ENCODE measurements around the gene FKBP4.

DNA sequence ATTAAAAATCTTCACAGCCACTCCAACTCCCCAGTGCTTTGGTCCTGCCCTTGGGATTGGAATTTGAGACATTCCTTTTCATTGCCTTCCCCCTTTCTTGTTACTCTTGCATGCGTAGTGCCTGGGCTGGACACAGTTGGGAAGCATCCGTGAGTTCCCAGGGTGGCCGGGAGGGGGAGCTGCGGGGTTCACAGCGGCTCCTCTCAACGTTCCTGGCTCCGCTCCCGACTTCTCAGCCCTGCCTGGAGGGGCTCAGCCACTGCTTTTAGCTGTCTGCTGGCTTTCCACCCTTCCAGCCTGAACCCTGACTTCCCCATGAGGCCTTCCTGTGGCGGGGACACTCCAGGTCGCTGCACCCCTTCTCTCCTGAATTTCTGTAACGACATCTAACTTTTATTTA, 58.9 kb downstream of the FKBP4 start:
- TF ChIP-seq, protein P1, sequence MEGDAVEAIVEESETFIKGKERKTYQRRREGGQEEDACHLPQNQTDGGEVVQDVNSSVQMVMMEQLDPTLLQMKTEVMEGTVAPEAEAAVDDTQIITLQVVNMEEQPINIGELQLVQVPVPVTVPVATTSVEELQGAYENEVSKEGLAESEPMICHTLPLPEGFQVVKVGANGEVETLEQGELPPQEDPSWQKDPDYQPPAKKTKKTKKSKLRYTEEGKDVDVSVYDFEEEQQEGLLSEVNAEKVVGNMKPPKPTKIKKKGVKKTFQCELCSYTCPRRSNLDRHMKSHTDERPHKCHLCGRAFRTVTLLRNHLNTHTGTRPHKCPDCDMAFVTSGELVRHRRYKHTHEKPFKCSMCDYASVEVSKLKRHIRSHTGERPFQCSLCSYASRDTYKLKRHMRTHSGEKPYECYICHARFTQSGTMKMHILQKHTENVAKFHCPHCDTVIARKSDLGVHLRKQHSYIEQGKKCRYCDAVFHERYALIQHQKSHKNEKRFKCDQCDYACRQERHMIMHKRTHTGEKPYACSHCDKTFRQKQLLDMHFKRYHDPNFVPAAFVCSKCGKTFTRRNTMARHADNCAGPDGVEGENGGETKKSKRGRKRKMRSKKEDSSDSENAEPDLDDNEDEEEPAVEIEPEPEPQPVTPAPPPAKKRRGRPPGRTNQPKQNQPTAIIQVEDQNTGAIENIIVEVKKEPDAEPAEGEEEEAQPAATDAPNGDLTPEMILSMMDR (conservative IDR thresholded peaks at IDR 0.05), result peak; percentile 94
- no peak for TF ChIP-seq ZFX (IDR thresholded peaks at IDR 0.05)
